ENCODE data around the gene FAM180B.

The FAM180B gene

DNA sequence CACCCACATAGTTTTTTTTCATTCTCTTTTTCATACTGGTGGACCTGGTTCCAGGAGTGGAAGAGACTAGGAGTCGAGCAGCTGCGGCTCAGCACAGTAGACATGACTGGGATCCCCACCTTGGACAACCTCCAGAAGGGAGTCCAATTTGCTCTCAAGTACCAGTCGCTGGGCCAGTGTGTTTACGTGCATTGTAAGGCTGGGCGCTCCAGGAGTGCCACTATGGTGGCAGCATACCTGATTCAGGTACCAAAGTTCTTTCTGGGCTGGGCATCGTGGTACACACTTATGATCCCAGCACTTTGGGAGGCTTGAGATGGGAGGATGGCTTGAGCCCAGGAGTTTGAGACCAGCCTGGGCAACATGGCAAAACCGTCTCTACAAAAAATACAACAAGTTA is 16.8 kb upstream of the FAM180B start:
- DNase-seq, result no peak

GRCh38 chr11:47570651-47571356 is 15.7 kb upstream of the FAM180B start:
- no peak for DNase-seq

GRCh38 chr11:47571357-47571729 is 15.1 kb upstream of the FAM180B start:
- no peak for DNase-seq

GRCh38 chr11:47571895-47572294 is 14.6 kb upstream of the FAM180B start:
- peak; percentile 63 for DNase-seq

DNA sequence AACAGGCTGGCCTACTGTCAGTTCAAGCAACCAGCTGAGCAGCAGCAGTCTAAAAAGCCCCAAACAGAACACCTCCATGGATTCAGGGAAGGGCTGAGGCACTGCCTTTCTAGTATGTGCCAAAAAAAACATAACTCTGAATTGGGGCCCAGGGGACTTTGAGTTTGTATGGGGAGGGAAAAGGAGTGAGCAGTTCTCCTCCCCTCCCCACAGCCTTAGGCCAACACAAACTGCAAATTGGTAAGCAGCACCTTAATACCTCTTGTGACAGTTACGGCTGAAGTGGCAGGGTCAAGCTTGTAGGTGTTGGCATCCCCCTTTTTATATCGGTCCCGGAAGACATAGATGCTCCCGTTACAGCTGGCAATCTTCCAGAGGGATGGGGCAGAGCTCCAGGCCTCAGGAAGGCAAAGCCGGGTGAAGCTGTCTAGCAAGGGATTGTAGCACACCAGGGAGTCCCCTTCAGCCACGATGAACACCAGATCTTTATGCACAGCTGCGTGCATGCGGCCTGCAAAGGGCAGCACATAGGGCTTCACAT is 13.7 kb upstream of the FAM180B start:
- no peak for DNase-seq

- no peak for DNase-seq
Measured at GRCh38 chr11:47573321-47573720, 13.2 kb upstream of the FAM180B start.

DNA sequence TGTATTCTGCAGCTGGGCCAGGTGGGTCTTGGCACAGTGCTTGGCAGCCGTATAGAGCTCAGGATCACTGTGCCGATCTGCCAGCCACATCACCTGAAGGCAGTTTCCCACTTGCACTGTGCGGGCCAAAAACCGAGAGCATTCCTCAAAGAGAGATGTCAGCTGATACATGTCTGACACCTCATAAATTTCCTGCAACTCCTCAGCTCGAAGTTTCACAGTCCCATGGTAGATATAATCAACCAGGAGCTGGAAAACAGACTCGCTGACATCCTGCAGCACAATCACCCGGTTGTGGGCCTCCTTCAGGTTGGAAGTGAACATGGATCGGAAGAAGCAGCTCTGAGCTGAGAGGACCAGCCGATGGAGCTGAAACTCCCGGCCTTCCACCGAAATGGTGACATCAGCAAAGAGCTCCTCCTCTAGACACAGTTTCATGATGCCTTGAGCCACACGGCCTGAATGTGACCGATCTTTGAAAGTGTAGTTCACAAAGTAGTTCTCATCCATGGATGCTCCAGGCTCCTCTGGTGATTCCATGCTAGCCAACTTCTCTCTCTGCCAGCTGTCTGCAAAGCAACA is 8.9 kb upstream of the FAM180B start:
- no peak for DNase-seq

DNA sequence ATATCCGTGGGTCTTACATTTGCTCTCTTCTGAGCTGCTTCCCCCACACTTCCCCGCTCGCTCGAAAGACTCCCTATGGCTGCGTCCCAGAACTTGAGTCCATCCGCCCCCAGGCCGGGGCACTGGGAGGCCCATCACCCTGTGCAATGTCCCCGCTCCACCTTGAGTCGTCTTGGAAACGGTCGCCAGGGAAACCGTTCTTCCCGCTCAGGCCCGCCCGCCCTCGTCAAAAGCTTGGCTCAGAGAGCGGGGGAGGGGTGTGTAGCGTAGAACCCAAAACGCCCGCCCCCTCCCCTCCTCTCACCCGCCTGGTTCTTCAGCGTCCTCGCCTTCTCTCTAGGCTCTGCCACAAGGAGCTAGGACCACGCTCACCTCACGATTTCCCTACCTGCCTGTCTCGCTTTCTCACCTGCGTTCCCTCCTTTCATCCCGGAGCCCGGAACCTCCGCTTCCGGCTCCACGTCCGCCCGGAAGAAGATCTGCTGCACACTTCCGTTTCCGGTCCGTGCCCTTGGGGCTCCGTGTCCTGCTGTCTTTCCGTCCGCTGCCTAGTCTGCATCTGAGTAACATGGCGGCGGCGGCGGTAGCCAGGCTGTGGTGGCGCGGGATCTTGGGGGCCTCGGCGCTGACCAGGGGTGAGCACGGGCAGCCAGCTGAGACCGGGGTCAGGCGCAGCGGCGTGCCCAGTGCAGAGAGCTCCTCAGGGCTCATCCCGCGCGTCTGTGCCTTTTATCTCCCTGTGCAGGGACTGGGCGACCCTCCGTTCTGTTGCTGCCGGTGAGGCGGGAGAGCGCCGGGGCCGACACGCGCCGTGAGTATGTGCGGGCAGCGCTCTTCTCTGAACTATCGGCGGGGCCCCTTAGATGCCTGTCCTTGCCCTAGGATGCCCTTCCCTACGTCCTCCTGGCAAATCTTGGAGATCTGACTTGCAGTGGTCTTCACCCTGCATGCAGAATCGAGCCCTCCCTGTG is 7.7 kb upstream of the FAM180B start, which contains the start of the genes KBTBD4 and NDUFS3:
Gene KBTBD4, minus strand, starts transcription at position 447 of the 971 bp plus-strand sequence. Its CDS starts 19 bp downstream, at position 428.
Gene NDUFS3, plus strand, starts transcription at position 551 of the 971 bp plus-strand sequence. Its CDS starts 18 bp downstream, at position 569.
- DNase-seq, result peak; percentile 86

- DNase-seq, result no peak
Measured at GRCh38 chr11:47583844-47584243, 2.6 kb upstream of the FAM180B start.

DNA sequence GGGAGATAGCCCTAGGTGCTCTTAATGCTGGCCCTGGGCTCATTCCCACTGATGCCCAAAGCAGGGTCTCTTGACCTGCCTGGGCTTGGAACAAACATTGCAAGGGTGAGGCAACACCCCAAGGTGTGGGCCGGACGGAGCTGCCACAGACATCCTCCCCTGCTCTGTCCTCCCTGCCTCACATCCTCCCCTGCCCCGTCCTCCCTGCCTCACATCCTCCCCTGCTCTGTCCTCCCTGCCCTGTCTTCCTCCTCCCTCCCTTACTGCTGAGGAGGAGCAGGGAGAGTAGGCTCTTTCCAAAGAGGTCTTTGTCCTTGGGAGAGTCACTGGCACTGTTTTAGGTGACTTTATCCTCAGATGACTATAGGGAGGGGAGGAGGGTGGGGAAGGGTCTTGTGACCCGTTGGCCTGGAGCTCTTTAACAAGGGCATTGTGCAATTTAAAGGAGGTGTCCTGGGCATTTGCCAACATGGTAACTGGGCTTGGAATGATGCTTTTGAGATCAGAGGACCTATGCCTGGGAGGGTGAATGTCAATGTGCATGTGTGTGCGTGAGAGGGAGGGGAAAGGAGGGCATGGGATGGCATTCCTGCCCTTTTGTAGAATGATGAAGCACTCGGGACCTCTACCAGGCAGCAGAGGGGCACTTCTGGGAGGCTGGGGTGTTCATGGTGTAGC is 700 bp downstream of the FAM180B start:
- DNase-seq, result no peak

DNA sequence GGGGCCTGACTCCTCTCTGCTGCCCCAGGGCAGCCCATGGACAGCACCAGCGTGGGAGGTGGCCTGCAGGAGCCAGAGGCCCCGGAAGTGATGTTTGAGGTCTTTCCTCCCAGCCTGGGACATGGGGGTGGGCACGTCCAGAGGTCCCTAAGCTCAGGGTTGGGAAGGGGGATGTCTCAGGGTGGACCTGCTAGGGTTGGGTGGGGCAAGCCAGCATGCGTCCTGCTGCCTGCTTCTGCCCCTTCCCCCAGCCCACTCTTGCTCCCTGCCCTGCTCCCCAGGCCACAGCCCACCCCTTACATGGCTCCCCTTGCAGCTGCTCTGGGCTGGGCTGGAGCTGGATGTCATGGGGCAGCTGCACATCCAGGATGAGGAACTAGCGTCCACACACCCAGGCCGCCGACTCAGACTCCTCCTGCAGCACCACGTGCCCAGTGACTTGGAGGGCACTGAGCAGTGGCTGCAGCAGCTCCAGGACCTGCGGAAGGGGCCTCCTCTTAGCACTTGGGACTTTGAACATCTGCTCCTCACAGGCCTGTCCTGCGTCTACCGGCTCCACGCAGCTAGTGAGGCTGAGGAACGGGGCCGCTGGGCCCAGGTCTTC is 1.3 kb downstream of the FAM180B start:
- no peak for DNase-seq

GRCh38 chr11:47589118-47589517 is 2.6 kb downstream of the FAM180B start:
- no peak for DNase-seq

- DNase-seq, result no peak
Measured at GRCh38 chr11:47589584-47589976, 3.1 kb downstream of the FAM180B start.

DNA sequence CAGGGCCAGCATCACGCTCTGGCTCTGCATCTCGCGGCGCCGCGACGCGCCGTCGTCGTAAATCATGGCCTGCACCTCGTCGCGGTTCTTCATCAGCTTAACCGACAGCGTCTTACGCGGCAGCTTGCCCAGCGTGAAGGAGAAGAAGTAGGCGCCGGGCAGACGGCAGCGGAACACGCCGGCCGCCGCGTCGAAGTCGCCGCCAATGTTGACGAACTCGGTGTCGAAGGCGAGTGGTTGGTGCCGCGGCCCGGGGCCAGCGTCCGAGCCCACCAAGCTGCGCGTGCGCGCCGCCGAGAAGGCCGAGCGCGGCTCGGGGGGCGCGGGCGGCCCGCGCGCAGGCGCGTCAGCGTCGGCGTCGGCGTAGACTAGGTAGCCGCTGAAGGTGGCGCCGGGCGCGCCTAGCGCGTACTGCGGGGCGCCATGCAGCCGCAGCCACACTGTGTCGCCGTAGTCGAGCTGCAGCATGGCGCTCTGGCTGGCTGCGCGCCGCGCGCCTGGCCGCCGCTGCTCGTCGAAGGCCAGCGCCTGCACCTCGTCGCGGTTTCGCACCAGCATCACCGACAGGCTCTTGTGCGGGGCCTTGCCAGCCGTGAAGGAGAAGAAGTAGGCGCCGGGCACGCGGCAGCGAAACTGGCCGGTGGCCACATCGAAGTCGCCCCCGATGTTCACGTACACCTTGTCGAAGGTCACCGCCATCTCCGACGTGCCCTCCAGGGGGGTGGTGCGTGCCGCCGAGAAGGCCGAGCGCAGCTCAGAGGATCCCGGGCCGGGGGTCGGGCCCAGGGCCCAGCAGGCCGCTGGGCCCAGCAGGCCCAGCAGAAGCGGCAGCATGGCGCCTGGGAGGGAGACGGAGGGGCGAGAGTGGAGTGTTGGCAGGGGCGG is 3.7 kb downstream of the FAM180B start:
- peak; percentile 28 for DNase-seq

GRCh38 chr11:47591764-47592163 is 5.3 kb downstream of the FAM180B start:
- no peak for DNase-seq

- DNase-seq, result no peak
Measured at GRCh38 chr11:47592251-47592650, 5.8 kb downstream of the FAM180B start.

DNA sequence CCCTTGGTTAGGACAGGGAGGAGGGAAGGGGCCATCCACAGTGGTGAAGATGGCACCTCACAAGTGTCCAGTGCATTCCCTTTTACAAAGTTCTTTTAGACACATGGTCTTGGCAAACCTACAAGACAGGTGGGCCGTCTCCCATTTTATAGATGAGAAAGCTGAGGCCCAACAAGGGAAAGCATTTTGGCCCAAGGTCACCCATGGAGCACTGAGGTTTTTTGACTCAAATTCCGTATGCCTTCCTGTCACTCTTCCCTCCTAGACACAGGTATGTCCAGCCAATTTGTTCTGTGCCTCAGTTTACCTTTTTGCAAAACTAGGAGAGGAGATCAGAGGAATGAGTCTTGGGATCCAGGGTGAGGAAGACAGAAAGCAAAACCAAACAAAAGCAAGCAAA is 6.5 kb downstream of the FAM180B start:
- DNase-seq, result no peak

DNA sequence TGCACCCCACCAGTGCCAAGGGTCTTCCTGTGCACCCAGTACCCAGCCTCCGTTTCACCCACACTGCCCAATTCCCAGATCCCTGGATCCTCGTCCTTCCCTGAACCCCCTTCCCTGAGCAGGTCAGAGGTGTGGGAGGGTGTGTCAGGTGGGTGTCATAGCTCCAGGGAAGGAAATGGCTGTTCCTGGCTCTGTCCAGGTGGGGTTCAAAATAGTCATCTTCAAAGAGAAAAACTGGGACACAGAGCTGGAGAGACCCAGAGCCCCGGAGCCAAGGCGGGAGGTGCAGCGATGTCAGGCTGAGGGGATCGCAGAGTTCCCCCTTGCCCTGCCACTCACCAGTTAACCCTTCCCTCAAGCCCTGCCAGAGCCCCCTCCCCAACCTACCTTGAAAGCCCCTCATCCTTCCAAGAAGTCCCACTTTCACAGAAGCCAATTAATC is 7.0 kb downstream of the FAM180B start:
- DNase-seq, result no peak

GRCh38 chr11:47593934-47594855 is 7.7 kb downstream of the FAM180B start, which contains the start of gene C1QTNF4:
Gene C1QTNF4 (minus strand): TSS chr11:47594411. CDS start chr11:47590810, 3,601 bp downstream.
- DNase-seq, result no peak
